ENCODE measurements around the gene KLHL7.

KLHL7 gene

GRCh38 chr7:23100697-23101096, 4.9 kb upstream of the KLHL7 start:
- H3K9me3 ChIP-seq (ENCODE audit: insufficient read depth, low read length): no peaks in the 10 kb centered on the region; the same call in 1 of the 2 replicates
- no peak overlapping the region for H3K4me2 ChIP-seq (ENCODE audit: low read length)
- H3K36me3 ChIP-seq (replicated peaks; ENCODE audit: low read depth, low read length): no peaks in the 10 kb centered on the region
- H2AFZ ChIP-seq (ENCODE audit: low read depth, low read length): no peak overlapping the region
- H3K9ac ChIP-seq (ENCODE audit: low read length): no peak overlapping the region
- peak; percentile 12; the same call in 1 of the 2 replicates for TF ChIP-seq CTCF (IDR thresholded peaks at IDR 0.05; ENCODE audit: low read depth, low read length)
- TF ChIP-seq EZH2phosphoT487 (IDR thresholded peaks at IDR 0.05; ENCODE audit: low read depth): no peak
- no peak overlapping the region for H3K27ac ChIP-seq (ENCODE audit: low read length)
- H3K4me3 ChIP-seq (ENCODE audit: low read length): no peak overlapping the region
- H3K4me1 ChIP-seq (ENCODE audit: low read length): peaks cover 3% of the 10 kb centered on the region; the same call in 1 of the 2 replicates
- H3K27me3 ChIP-seq (ENCODE audit: low read depth, low read length): no peaks in the 10 kb centered on the region
- no peaks in the 10 kb centered on the region; the same call in 1 of the 2 replicates for H3K79me2 ChIP-seq (ENCODE audit: low read length)
- H4K20me1 ChIP-seq (ENCODE audit: insufficient read depth, low read length): no peaks in the 10 kb centered on the region

GRCh38 chr7:23105086-23105643, 420 bp upstream of the KLHL7 start:
- Histone ChIP-seq H3K27ac (ENCODE audit: low read length) (no peak overlapping the region), H2AFZ (ENCODE audit: low read depth, low read length) (peak overlapping the region; percentile 82)
- TF ChIP-seq CTCF (IDR thresholded peaks at IDR 0.05; ENCODE audit: low read depth, low read length): no peak
- TF ChIP-seq EZH2phosphoT487 (IDR thresholded peaks at IDR 0.05; ENCODE audit: low read depth): no peak

GRCh38 chr7:23106057-23106822, 655 bp downstream of the KLHL7 start:
- peaks cover 13% of the 10 kb centered on the region for H3K4me1 ChIP-seq (ENCODE audit: low read length)
- H3K9me3 ChIP-seq (ENCODE audit: insufficient read depth, low read length): no peaks in the 10 kb centered on the region; the same call in 1 of the 2 replicates
- no peak for TF ChIP-seq CTCF (IDR thresholded peaks at IDR 0.05; ENCODE audit: low read depth, low read length)
- no peak for TF ChIP-seq EZH2phosphoT487 (IDR thresholded peaks at IDR 0.05; ENCODE audit: low read depth)
- no peaks in the 10 kb centered on the region for H4K20me1 ChIP-seq (ENCODE audit: insufficient read depth, low read length)
- peak overlapping the region; percentile 77 for H3K4me2 ChIP-seq (ENCODE audit: low read length)
- peak overlapping the region; percentile 94 for H2AFZ ChIP-seq (ENCODE audit: low read depth, low read length)
- H3K27ac ChIP-seq (ENCODE audit: low read length): peak overlapping the region; percentile 74
- H3K36me3 ChIP-seq (replicated peaks; ENCODE audit: low read depth, low read length): no peaks in the 10 kb centered on the region
- peak overlapping the region; percentile 84 for H3K9ac ChIP-seq (ENCODE audit: low read length)
- H3K79me2 ChIP-seq (ENCODE audit: low read length): peaks cover 8% of the 10 kb centered on the region
- H3K4me3 ChIP-seq (ENCODE audit: low read length): peak overlapping the region; percentile 96
- no peaks in the 10 kb centered on the region for H3K27me3 ChIP-seq (ENCODE audit: low read depth, low read length)

More at GRCh38 chr7:23105086-23105643, 420 bp upstream of the KLHL7 start:
- H3K4me3 ChIP-seq (ENCODE audit: low read length): peak overlapping the region; percentile 96
- H3K9ac ChIP-seq (ENCODE audit: low read length): peak overlapping the region; percentile 84
- peaks cover 8% of the 10 kb centered on the region for H3K79me2 ChIP-seq (ENCODE audit: low read length)
- peaks cover 13% of the 10 kb centered on the region for H3K4me1 ChIP-seq (ENCODE audit: low read length)
- H4K20me1 ChIP-seq (ENCODE audit: insufficient read depth, low read length): no peaks in the 10 kb centered on the region
- no peaks in the 10 kb centered on the region for H3K36me3 ChIP-seq (replicated peaks; ENCODE audit: low read depth, low read length)
- H3K4me2 ChIP-seq (ENCODE audit: low read length): peak overlapping the region; percentile 84
- no peaks in the 10 kb centered on the region for H3K27me3 ChIP-seq (ENCODE audit: low read depth, low read length)
- H3K9me3 ChIP-seq (ENCODE audit: insufficient read depth, low read length): no peaks in the 10 kb centered on the region; the same call in 1 of the 2 replicates
